ENCODE measurements around the gene GTF3C2. TPM values are rescaled to one million over a fixed set of nuclear protein-coding genes. Genes with fewer than 3 reads are reported as not detected.

The GTF3C2 gene
- total and polyA plus RNA-seq, 9 of the 15 experiments (the other 6 are each of a cell fraction or from before 2014, with no cell fraction given), result 35.5 to 96.8 (median 53.0) TPM

- TF ChIP-seq, protein P1, sequence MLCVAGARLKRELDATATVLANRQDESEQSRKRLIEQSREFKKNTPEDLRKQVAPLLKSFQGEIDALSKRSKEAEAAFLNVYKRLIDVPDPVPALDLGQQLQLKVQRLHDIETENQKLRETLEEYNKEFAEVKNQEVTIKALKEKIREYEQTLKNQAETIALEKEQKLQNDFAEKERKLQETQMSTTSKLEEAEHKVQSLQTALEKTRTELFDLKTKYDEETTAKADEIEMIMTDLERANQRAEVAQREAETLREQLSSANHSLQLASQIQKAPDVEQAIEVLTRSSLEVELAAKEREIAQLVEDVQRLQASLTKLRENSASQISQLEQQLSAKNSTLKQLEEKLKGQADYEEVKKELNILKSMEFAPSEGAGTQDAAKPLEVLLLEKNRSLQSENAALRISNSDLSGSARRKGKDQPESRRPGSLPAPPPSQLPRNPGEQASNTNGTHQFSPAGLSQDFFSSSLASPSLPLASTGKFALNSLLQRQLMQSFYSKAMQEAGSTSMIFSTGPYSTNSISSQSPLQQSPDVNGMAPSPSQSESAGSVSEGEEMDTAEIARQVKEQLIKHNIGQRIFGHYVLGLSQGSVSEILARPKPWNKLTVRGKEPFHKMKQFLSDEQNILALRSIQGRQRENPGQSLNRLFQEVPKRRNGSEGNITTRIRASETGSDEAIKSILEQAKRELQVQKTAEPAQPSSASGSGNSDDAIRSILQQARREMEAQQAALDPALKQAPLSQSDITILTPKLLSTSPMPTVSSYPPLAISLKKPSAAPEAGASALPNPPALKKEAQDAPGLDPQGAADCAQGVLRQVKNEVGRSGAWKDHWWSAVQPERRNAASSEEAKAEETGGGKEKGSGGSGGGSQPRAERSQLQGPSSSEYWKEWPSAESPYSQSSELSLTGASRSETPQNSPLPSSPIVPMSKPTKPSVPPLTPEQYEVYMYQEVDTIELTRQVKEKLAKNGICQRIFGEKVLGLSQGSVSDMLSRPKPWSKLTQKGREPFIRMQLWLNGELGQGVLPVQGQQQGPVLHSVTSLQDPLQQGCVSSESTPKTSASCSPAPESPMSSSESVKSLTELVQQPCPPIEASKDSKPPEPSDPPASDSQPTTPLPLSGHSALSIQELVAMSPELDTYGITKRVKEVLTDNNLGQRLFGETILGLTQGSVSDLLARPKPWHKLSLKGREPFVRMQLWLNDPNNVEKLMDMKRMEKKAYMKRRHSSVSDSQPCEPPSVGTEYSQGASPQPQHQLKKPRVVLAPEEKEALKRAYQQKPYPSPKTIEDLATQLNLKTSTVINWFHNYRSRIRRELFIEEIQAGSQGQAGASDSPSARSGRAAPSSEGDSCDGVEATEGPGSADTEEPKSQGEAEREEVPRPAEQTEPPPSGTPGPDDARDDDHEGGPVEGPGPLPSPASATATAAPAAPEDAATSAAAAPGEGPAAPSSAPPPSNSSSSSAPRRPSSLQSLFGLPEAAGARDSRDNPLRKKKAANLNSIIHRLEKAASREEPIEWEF (CRISPR knock-in tag; IDR thresholded peaks at IDR 0.05), result no peak
- TF ChIP-seq CAMTA2 (CRISPR knock-in tag; conservative IDR thresholded peaks at IDR 0.05) (0 out of 2 replicates have a peak, but pooled peaks have one; percentile 79), PURB (CRISPR knock-in tag; IDR thresholded peaks at IDR 0.05; ENCODE audit: low read depth) (no peak), MBD2 (IDR thresholded peaks at IDR 0.05; ENCODE audit: borderline replicate concordance, low read depth) (peak; percentile 69; the same call in 1 of the 2 replicates), ZNF3 (CRISPR knock-in tag; IDR thresholded peaks at IDR 0.05) (peak; percentile 47; the same call in 1 of the 2 replicates)
- TF ChIP-seq, protein P2, sequence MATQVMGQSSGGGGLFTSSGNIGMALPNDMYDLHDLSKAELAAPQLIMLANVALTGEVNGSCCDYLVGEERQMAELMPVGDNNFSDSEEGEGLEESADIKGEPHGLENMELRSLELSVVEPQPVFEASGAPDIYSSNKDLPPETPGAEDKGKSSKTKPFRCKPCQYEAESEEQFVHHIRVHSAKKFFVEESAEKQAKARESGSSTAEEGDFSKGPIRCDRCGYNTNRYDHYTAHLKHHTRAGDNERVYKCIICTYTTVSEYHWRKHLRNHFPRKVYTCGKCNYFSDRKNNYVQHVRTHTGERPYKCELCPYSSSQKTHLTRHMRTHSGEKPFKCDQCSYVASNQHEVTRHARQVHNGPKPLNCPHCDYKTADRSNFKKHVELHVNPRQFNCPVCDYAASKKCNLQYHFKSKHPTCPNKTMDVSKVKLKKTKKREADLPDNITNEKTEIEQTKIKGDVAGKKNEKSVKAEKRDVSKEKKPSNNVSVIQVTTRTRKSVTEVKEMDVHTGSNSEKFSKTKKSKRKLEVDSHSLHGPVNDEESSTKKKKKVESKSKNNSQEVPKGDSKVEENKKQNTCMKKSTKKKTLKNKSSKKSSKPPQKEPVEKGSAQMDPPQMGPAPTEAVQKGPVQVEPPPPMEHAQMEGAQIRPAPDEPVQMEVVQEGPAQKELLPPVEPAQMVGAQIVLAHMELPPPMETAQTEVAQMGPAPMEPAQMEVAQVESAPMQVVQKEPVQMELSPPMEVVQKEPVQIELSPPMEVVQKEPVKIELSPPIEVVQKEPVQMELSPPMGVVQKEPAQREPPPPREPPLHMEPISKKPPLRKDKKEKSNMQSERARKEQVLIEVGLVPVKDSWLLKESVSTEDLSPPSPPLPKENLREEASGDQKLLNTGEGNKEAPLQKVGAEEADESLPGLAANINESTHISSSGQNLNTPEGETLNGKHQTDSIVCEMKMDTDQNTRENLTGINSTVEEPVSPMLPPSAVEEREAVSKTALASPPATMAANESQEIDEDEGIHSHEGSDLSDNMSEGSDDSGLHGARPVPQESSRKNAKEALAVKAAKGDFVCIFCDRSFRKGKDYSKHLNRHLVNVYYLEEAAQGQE (IDR thresholded peaks at IDR 0.05; ENCODE audit: borderline replicate concordance), result peak; percentile 64
- TF ChIP-seq, protein P2 (CRISPR knock-in tag; IDR thresholded peaks at IDR 0.05; ENCODE audit: low read depth), result no peak; the same call in 1 of the 2 replicates
- TF ChIP-seq, protein P3, sequence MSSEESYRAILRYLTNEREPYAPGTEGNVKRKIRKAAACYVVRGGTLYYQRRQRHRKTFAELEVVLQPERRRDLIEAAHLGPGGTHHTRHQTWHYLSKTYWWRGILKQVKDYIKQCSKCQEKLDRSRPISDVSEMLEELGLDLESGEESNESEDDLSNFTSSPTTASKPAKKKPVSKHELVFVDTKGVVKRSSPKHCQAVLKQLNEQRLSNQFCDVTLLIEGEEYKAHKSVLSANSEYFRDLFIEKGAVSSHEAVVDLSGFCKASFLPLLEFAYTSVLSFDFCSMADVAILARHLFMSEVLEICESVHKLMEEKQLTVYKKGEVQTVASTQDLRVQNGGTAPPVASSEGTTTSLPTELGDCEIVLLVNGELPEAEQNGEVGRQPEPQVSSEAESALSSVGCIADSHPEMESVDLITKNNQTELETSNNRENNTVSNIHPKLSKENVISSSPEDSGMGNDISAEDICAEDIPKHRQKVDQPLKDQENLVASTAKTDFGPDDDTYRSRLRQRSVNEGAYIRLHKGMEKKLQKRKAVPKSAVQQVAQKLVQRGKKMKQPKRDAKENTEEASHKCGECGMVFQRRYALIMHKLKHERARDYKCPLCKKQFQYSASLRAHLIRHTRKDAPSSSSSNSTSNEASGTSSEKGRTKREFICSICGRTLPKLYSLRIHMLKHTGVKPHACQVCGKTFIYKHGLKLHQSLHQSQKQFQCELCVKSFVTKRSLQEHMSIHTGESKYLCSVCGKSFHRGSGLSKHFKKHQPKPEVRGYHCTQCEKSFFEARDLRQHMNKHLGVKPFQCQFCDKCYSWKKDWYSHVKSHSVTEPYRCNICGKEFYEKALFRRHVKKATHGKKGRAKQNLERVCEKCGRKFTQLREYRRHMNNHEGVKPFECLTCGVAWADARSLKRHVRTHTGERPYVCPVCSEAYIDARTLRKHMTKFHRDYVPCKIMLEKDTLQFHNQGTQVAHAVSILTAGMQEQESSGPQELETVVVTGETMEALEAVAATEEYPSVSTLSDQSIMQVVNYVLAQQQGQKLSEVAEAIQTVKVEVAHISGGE (CRISPR knock-in tag; IDR thresholded peaks at IDR 0.05), result peak in 1 of 3 experiments; percentile 75; a peak in 2 of 6 replicates
These were observed 33.6 kb downstream of the GTF3C2 start, which contains the start of gene MPV17 (continued) for GRCh38 chr2:27322766-27323595.
